GM12864 (cell line): ENCODE data around the gene C17orf67.

Experiments used
- DNase-seq: peaks from one replicate; pipeline ENCODE4 v3.0.0-alpha.2; 2011; ENCODE audit warnings: low read depth
- H3K4me3 ChIP-seq: 2 replicates; pipeline ENCODE4 v1.5.1; 2011; ENCODE audit warnings: mild to moderate bottlenecking, low read depth, low read length, control low read depth
- TF ChIP-seq, protein P1 (sequence below): IDR thresholded peaks from 2 replicates; pipeline ENCODE4 v1.5.1; 2011; ENCODE audit warnings: low read depth, mild to moderate bottlenecking, moderate library complexity, low read length, control low read depth, inconsistent platforms; ENCODE audit errors: missing control alignments

Gene C17orf67, protein sequence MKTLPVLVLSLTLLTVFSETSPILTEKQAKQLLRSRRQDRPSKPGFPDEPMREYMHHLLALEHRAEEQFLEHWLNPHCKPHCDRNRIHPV

DNA sequence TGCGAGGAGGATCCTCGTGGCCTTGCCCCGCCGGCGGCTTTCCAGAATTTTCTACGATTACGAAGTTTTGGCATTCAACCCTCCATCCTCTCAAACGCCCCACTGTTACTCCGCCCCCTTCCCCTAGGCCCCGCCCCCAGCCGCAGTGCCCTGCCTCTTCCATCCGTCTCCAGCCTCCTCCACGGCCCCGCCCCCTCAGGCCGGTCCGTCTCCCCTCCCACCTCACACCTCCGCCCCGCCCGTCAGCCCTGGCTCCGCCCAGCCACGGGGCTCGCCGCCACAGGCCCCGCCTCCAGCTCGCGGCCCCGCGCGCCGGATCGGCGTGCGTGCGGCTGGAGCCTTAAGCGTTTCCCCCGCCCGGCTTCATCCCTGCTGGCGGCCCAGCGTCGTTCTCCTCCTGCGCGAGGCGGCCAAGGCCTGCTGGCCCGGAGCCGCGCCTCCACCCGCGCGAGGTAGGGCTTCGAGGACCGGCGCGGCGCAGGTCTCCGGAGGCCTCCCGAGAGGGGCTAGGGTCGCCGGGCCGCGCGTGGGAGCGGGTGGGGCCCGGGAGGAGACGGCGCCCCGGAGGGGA lies at the start of gene C17orf67, which contains the start of gene DGKE:
TSS of gene C17orf67 (minus strand) at position 112 of the 571 bp plus-strand sequence. CDS start 18,110 bp downstream, outside the sequence.
TSS of gene DGKE (plus strand) at position 343 of the 571 bp plus-strand sequence. CDS start 645 bp downstream, outside the sequence.
- peak; percentile 67 for DNase-seq
- peak within 1 kb of the TSS; percentile 81 for H3K4me3 ChIP-seq
- TF ChIP-seq, protein P1, sequence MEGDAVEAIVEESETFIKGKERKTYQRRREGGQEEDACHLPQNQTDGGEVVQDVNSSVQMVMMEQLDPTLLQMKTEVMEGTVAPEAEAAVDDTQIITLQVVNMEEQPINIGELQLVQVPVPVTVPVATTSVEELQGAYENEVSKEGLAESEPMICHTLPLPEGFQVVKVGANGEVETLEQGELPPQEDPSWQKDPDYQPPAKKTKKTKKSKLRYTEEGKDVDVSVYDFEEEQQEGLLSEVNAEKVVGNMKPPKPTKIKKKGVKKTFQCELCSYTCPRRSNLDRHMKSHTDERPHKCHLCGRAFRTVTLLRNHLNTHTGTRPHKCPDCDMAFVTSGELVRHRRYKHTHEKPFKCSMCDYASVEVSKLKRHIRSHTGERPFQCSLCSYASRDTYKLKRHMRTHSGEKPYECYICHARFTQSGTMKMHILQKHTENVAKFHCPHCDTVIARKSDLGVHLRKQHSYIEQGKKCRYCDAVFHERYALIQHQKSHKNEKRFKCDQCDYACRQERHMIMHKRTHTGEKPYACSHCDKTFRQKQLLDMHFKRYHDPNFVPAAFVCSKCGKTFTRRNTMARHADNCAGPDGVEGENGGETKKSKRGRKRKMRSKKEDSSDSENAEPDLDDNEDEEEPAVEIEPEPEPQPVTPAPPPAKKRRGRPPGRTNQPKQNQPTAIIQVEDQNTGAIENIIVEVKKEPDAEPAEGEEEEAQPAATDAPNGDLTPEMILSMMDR, result no peak

DNA sequence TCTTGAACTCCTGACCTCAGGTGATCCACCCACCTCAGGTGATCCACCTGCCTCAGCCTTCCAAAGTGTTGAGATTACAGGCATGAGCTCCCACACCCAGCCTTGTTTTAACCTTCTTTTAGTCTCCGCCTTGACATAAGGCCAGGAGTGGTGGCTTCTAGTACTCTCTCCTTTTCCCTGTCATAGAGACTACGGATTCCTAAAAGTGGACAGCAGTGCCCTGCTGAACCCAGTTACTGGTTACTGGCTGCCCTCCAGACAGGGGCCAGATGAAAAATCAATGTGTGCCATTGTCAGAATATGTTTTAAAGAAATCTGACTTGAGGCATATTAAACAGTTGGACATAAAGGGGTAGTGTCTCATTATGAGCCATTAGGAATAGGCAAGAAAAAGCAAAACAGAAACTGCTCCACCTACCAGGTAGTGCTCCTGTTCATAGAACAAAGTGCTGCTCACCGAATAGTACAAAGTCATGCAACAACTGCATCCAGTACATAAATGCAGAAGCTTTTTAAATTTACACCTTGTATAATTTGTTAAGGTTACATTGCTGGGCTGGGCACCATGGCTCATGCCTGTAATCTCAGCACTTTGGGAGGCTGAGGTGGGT lies 48.1 kb upstream of the C17orf67 start:
- TF ChIP-seq, protein P1, result no peak
- no peak for DNase-seq
- H3K4me3 ChIP-seq, result no peak overlapping the region

DNA sequence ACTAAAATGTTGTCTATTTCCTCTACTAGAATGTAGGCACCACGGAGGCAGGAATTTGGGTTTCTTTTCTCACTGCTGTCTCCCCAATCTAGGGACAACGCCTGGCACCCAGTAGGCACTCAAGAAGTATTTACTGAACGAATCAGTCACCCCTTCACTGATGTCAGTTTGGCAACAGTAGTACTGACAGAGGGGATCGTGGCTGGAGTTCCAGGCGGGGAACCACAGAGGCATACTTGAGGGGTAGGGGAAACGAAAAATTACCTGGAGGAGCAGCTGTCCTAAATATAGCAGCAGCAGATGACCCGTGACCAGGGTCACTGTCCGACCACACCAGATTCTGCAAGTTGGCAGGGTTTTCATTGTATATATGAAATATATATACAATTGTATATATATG lies 46.9 kb upstream of the C17orf67 start:
- no peak overlapping the region for H3K4me3 ChIP-seq
- TF ChIP-seq, protein P1, result no peak

DNA sequence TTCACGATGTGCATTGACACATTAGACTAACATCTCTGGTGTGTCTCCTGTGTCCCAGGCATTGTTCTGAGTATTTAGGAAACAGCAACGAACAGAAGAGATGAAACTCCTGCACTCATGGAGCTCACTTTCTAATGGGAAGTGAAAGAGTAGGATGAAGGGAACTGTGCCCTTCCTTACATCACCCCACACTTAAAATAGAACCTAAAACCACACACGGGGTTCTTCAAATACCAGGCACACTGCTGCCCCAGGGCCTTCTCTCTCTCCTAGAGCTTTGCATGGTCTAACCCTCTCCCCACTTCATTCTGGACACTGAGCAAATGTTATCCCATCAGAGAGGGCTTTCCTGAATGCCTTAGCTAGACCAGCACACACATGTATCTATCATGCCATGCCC lies 46.4 kb upstream of the C17orf67 start:
- no peak overlapping the region for H3K4me3 ChIP-seq
- DNase-seq, result no peak
- TF ChIP-seq, protein P1, result no peak

More for the DNA sequence above, 46.9 kb upstream of the C17orf67 start:
- no peak for DNase-seq

DNA sequence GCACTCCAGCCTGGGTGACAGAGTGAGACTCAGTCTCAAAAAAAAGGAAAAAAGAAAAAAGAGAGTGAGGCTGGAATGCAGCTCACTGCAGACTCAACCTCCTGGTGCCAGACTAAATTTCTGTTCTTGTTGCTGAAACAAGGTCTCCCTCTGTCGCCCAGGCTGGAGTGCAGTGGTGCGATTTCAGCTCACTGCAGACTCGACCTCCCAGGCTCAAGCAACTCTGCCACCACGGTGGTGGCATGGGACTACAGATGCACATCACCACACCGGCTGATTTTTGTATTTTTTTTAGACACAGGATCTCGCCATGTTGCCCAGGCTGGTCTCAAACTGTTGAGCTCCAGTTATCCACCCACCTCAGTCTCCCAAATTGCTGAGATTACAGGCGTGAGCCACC lies 45.6 kb upstream of the C17orf67 start:
- TF ChIP-seq, protein P1, result no peak
- H3K4me3 ChIP-seq, result no peak overlapping the region
- DNase-seq, result no peak

DNA sequence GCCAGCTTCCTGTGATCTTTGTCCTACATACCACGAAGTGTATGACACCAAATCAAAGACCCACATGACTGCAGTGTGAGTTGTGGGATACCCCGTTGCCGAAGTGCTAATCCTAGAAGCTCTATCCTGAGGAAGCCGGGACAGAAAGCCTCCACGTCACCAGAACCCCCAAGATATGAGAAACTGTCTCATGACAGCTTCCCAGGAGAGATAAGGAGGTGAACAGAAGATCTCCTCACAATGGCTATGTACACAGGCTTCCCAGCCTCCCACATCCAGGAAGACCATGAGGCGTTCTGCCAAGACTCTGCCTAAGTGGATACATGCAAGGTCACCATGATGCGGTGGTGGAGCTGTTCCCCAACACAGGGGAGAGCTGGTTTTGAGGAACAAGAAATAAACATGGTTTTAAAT lies 43.1 kb upstream of the C17orf67 start:
- no peak overlapping the region for H3K4me3 ChIP-seq
- TF ChIP-seq, protein P1, result no peak
- DNase-seq, result no peak

DNA sequence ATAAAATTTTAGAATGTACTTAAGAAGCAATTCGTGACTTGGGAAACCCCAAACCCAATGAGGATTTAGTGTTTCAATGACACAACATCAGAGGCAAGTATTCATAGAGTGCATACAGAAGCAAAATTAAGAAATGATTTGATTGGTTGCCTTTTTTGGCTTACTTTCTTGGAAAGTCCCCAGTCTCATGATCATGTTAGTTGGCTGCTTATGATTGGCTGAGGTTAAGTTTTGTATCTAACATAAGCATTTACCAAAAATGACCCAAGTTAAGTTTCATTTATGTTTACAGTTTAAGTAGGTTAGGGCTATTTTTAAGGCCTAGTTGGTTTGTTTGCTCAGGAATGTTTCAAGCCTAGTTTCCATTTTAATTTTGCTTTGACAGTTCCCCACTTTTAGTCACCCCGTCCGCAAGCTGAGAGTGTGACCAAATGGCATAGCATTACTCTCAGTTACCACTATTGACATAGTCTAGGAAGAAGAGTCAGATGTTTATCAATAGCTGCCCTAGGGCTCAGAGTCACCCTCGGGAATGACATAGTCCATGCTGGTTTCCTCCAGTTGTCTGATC lies 36.4 kb upstream of the C17orf67 start:
- H3K4me3 ChIP-seq, result no peak overlapping the region
- TF ChIP-seq, protein P1, result no peak
- DNase-seq, result peak; percentile 65
